ENCODE results near the gene FRRS1L. TPM values are rescaled to one million over a fixed set of nuclear protein-coding genes. Genes with fewer than 3 reads are reported as not detected.
A peak's percentile ranks its signal among the peaks of the same experiment; 100 is the strongest.

The FRRS1L gene
- total RNA-seq, 1 experiment from 2014 or later, result 1.0 TPM

DNA sequence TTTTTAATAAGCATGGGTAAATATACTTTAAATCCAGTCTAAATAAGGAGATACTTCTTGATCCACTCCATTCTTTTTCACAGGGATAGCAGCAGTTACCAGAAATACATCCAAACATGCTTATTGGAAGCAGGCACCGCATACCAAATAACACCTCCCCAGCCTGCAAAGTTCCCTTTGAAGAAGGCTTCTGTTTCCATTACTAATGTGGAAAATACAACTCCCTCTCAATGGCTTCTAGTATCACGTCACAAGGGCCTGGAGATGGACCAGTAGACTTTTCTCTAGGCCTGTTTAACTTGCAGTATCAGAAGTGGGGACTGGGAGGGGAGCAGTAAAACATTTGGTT, 68.1 kb downstream of the FRRS1L start:
- peaks cover 3% of the 10 kb centered on the region; the same call in 1 of the 2 replicates for H3K9me3 Mint-ChIP-seq
- TF ChIP-seq, protein P1, sequence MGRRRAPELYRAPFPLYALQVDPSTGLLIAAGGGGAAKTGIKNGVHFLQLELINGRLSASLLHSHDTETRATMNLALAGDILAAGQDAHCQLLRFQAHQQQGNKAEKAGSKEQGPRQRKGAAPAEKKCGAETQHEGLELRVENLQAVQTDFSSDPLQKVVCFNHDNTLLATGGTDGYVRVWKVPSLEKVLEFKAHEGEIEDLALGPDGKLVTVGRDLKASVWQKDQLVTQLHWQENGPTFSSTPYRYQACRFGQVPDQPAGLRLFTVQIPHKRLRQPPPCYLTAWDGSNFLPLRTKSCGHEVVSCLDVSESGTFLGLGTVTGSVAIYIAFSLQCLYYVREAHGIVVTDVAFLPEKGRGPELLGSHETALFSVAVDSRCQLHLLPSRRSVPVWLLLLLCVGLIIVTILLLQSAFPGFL (CRISPR knock-in tag; IDR thresholded peaks at IDR 0.05; ENCODE audit: borderline replicate concordance), result no peak
- peaks cover 28% of the 10 kb centered on the region for H3K36me3 Mint-ChIP-seq
- peaks cover 45% of the 10 kb centered on the region for H3K4me1 Mint-ChIP-seq
- POLR2A ChIA-PET, result no interaction called here
- DNase-seq (ENCODE audit: low spot score) (no peak), ATAC-seq (peak; percentile 20)
- no peak overlapping the region for H3K4me3 Mint-ChIP-seq
- H3K27ac Mint-ChIP-seq, result peak overlapping the region; percentile 53; the same call in 1 of the 2 replicates
- H3K27me3 Mint-ChIP-seq (ENCODE audit: low read depth), result no peaks in the 10 kb centered on the region
- CTCF ChIA-PET, result no interaction called here

DNA sequence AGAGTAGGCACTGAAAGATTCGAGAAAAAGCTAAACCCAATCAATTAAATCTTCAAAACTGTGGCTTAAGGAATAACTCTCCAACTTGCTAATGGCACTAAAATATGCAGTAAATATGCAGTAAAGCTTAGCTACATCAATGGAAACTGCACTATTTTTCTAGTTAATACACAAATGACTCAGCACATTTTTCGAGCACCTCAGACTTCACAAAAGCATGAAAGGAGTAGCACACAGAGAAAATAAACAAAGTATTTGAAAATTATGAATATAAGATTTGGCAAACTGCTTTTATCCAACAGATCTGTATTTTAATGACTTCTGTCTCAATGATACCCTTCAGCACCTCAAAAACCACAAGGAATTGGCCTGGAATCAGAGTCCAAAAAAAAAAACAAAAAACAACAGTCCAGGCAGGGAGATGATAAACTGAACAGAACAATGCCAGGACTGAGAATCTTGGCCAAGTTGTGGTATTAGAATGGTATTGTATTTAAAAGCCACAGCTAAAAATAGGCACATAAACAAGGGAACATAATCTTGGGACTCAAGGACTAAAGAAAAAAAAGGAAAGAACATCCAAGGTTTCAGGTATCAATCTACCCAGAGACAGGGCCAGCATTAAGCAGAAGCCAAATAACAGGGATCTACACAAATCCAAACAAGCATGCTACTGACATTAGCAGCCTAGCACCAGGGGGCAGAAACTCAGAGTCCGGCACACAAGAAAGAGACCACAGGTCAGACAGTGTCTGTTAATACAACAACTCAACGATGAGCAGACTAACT, 68.7 kb downstream of the FRRS1L start:
- Mint-ChIP-seq H3K4me3 (no peak overlapping the region), H3K36me3 (peaks cover 26% of the 10 kb centered on the region), H3K4me1 (peaks cover 49% of the 10 kb centered on the region), H3K9me3 (peaks cover under 1% of the 10 kb centered on the region; the same call in 1 of the 2 replicates), H3K27ac (peak overlapping the region; percentile 80), H3K27me3 (ENCODE audit: low read depth) (no peaks in the 10 kb centered on the region)
- no peak for DNase-seq (ENCODE audit: low spot score)
- ChIA-PET POLR2A (no interaction called here), CTCF (interaction anchor here (1.5 kb wide), 1 partner anchor 312 kb away, joined by 6 read pairs; no protein-coding TSS in a partner anchor)
- TF ChIP-seq, protein P1 (CRISPR knock-in tag; IDR thresholded peaks at IDR 0.05; ENCODE audit: borderline replicate concordance), result no peak
- TF ChIP-seq, protein P2, sequence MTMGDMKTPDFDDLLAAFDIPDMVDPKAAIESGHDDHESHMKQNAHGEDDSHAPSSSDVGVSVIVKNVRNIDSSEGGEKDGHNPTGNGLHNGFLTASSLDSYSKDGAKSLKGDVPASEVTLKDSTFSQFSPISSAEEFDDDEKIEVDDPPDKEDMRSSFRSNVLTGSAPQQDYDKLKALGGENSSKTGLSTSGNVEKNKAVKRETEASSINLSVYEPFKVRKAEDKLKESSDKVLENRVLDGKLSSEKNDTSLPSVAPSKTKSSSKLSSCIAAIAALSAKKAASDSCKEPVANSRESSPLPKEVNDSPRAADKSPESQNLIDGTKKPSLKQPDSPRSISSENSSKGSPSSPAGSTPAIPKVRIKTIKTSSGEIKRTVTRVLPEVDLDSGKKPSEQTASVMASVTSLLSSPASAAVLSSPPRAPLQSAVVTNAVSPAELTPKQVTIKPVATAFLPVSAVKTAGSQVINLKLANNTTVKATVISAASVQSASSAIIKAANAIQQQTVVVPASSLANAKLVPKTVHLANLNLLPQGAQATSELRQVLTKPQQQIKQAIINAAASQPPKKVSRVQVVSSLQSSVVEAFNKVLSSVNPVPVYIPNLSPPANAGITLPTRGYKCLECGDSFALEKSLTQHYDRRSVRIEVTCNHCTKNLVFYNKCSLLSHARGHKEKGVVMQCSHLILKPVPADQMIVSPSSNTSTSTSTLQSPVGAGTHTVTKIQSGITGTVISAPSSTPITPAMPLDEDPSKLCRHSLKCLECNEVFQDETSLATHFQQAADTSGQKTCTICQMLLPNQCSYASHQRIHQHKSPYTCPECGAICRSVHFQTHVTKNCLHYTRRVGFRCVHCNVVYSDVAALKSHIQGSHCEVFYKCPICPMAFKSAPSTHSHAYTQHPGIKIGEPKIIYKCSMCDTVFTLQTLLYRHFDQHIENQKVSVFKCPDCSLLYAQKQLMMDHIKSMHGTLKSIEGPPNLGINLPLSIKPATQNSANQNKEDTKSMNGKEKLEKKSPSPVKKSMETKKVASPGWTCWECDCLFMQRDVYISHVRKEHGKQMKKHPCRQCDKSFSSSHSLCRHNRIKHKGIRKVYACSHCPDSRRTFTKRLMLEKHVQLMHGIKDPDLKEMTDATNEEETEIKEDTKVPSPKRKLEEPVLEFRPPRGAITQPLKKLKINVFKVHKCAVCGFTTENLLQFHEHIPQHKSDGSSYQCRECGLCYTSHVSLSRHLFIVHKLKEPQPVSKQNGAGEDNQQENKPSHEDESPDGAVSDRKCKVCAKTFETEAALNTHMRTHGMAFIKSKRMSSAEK (CRISPR knock-in tag; IDR thresholded peaks at IDR 0.05; ENCODE audit: borderline replicate concordance), result no peak
- TF ChIP-seq, protein P3, sequence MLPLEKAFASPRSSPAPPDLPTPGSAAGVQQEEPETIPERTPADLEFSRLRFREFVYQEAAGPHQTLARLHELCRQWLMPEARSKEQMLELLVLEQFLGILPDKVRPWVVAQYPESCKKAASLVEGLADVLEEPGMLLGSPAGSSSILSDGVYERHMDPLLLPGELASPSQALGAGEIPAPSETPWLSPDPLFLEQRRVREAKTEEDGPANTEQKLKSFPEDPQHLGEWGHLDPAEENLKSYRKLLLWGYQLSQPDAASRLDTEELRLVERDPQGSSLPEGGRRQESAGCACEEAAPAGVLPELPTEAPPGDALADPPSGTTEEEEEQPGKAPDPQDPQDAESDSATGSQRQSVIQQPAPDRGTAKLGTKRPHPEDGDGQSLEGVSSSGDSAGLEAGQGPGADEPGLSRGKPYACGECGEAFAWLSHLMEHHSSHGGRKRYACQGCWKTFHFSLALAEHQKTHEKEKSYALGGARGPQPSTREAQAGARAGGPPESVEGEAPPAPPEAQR (CRISPR knock-in tag; IDR thresholded peaks at IDR 0.05), result no peak
- no peak for TF ChIP-seq OVOL2 (CRISPR knock-in tag; IDR thresholded peaks at IDR 0.05; ENCODE audit: borderline replicate concordance)
- no peak for TF ChIP-seq FOXP4 (CRISPR knock-in tag; IDR thresholded peaks at IDR 0.05)
- TF ChIP-seq NFE2L1 (CRISPR knock-in tag; IDR thresholded peaks at IDR 0.05), result no peak
- TF ChIP-seq CREM (CRISPR knock-in tag; IDR thresholded peaks at IDR 0.05), result no peak
- no peak for TF ChIP-seq CBFB (CRISPR knock-in tag; IDR thresholded peaks at IDR 0.05; ENCODE audit: low read depth)
- no peak for TF ChIP-seq NR1H2 (CRISPR knock-in tag; IDR thresholded peaks at IDR 0.05)
- TF ChIP-seq, protein P4, sequence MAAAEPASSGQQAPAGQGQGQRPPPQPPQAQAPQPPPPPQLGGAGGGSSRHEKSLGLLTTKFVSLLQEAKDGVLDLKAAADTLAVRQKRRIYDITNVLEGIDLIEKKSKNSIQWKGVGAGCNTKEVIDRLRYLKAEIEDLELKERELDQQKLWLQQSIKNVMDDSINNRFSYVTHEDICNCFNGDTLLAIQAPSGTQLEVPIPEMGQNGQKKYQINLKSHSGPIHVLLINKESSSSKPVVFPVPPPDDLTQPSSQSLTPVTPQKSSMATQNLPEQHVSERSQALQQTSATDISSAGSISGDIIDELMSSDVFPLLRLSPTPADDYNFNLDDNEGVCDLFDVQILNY (CRISPR knock-in tag; IDR thresholded peaks at IDR 0.05), result no peak
- TF ChIP-seq, protein P5, sequence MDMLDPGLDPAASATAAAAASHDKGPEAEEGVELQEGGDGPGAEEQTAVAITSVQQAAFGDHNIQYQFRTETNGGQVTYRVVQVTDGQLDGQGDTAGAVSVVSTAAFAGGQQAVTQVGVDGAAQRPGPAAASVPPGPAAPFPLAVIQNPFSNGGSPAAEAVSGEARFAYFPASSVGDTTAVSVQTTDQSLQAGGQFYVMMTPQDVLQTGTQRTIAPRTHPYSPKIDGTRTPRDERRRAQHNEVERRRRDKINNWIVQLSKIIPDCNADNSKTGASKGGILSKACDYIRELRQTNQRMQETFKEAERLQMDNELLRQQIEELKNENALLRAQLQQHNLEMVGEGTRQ (CRISPR knock-in tag; IDR thresholded peaks at IDR 0.05), result no peak
- no peak for TF ChIP-seq GABPB1 (CRISPR knock-in tag; IDR thresholded peaks at IDR 0.05)
- TF ChIP-seq PRRX2 (CRISPR knock-in tag; IDR thresholded peaks at IDR 0.05), result no peak
- TF ChIP-seq RORB (CRISPR knock-in tag; IDR thresholded peaks at IDR 0.05), result no peak
- no peak for TF ChIP-seq EMX1 (CRISPR knock-in tag; IDR thresholded peaks at IDR 0.05)
- TF ChIP-seq TCF7 (CRISPR knock-in tag; IDR thresholded peaks at IDR 0.05; ENCODE audit: low read depth), result no peak
- TF ChIP-seq, protein P6, sequence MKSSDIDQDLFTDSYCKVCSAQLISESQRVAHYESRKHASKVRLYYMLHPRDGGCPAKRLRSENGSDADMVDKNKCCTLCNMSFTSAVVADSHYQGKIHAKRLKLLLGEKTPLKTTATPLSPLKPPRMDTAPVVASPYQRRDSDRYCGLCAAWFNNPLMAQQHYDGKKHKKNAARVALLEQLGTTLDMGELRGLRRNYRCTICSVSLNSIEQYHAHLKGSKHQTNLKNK (CRISPR knock-in tag; IDR thresholded peaks at IDR 0.05), result no peak
- TF ChIP-seq, protein P7, sequence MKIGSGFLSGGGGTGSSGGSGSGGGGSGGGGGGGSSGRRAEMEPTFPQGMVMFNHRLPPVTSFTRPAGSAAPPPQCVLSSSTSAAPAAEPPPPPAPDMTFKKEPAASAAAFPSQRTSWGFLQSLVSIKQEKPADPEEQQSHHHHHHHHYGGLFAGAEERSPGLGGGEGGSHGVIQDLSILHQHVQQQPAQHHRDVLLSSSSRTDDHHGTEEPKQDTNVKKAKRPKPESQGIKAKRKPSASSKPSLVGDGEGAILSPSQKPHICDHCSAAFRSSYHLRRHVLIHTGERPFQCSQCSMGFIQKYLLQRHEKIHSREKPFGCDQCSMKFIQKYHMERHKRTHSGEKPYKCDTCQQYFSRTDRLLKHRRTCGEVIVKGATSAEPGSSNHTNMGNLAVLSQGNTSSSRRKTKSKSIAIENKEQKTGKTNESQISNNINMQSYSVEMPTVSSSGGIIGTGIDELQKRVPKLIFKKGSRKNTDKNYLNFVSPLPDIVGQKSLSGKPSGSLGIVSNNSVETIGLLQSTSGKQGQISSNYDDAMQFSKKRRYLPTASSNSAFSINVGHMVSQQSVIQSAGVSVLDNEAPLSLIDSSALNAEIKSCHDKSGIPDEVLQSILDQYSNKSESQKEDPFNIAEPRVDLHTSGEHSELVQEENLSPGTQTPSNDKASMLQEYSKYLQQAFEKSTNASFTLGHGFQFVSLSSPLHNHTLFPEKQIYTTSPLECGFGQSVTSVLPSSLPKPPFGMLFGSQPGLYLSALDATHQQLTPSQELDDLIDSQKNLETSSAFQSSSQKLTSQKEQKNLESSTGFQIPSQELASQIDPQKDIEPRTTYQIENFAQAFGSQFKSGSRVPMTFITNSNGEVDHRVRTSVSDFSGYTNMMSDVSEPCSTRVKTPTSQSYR (CRISPR knock-in tag; IDR thresholded peaks at IDR 0.05), result no peak
- ATAC-seq, result peak; percentile 80
